Natural killer cell (primary cell): Measurements from ENCODE around the gene ITGB1BP1. TPM values are rescaled to one million over a fixed set of nuclear protein-coding genes. Genes with fewer than 3 reads are reported as not detected.

Experiments
- ATAC-seq, 3 donors: fragments of 150-1000 bp in 2 of 3; fragments of 200-7000 bp in 1 of 3; cut with Tn5 transposase; 1 replicate in 1 of 3; 2 replicates in 2 of 3; pipeline ENCODE4 v1.10.0; 2021; ENCODE audit warnings: mild to moderate bottlenecking in 2 of 3, moderate library complexity in 2 of 3
- DNase-seq, 2 donors: peaks; one replicate each; pipeline versions ENCODE4 v3.0.0 to v3.0.0-alpha.2; 2013 to 2021; ENCODE audit warnings: mixed read lengths in 1 of 2
- H3K27ac ChIP-seq: one replicate; pipeline ENCODE4 v1.5.1; 2013; ENCODE audit warnings: mild to moderate bottlenecking, low read length
- H3K27me3 ChIP-seq: one replicate; pipeline ENCODE4 v1.6.1; 2013; ENCODE audit warnings: low read length; ENCODE audit not compliant: control insufficient read depth, insufficient read depth
- H3K36me3 ChIP-seq: one replicate; pipeline ENCODE4 v1.6.1; 2013; ENCODE audit warnings: low read length; ENCODE audit not compliant: control insufficient read depth, insufficient read depth
- H3K4me1 ChIP-seq: one replicate; pipeline ENCODE4 v1.6.1; 2013; ENCODE audit warnings: low read length; ENCODE audit not compliant: control insufficient read depth, insufficient read depth
- H3K4me3 ChIP-seq: one replicate; pipeline ENCODE4 v1.5.1; 2013; ENCODE audit warnings: low read length
- H3K9me3 ChIP-seq: one replicate; pipeline ENCODE4 v1.6.1; 2013; ENCODE audit warnings: low read length; ENCODE audit not compliant: control insufficient read depth, insufficient read depth
- H3K27ac Mint-ChIP-seq, 2 donors: one replicate each; pipeline ENCODE4 v1.8.0; 2022; ENCODE audit warnings: mild to moderate bottlenecking in 2 of 2, mixed read lengths in 2 of 2, moderate library complexity in 1 of 2
- H3K27me3 Mint-ChIP-seq, 2 donors: one replicate each; pipeline ENCODE4 v1.8.0; 2022; ENCODE audit warnings: low read depth in 2 of 2, mixed read lengths in 2 of 2
- H3K36me3 Mint-ChIP-seq: one replicate; pipeline ENCODE4 v1.8.0; 2022; ENCODE audit warnings: mixed read lengths
- H3K4me1 Mint-ChIP-seq, 2 donors: one replicate each; pipeline ENCODE4 v1.8.0; 2022; ENCODE audit warnings: mixed read lengths in 2 of 2
- H3K4me3 Mint-ChIP-seq: one replicate; pipeline ENCODE4 v1.8.0; 2022; ENCODE audit warnings: mild to moderate bottlenecking, moderate library complexity, mixed read lengths
- H3K9me3 Mint-ChIP-seq, 2 donors: one replicate each; pipeline ENCODE4 v1.8.0; 2022; ENCODE audit warnings: mixed read lengths in 2 of 2
- WGBS: methylation state at CpG from one replicate; pipeline ENCODE4 v1.1.7; 2013; ENCODE audit warnings: missing lambda C conversion rate; ENCODE audit not compliant: insufficient coverage; 5-methylcytosine and 5-hydroxymethylcytosine counted together
- intact Hi-C: fragments of 100-400 bp; cut with micrococcal nuclease; formaldehyde crosslinking; loops from one replicate; pipeline ENCODE4 v1.14.2; 2022
- total RNA-seq, 4 donors: library from RNA; stranded (reverse); fragments of 120-200 nt in 1 of 4; gene quantifications; one replicate each; pipeline versions ENCODE4 v1.2.3 to v1.2.4, GENCODE V29; 2013 to 2022
- TF ChIP-seq, protein P1 (sequence below): fragments of 200-600 bp; IDR thresholded peaks from one replicate; pipeline ENCODE4 v1.8.0; 2022; ENCODE audit warnings: antibody characterized with exemption

ITGB1BP1 gene
- total RNA-seq, 3 donors from 2014 or later (not counting 1 experiment from before 2014, with no cell fraction given), result 66.9 to 114 (median 91.7) TPM

DNA sequence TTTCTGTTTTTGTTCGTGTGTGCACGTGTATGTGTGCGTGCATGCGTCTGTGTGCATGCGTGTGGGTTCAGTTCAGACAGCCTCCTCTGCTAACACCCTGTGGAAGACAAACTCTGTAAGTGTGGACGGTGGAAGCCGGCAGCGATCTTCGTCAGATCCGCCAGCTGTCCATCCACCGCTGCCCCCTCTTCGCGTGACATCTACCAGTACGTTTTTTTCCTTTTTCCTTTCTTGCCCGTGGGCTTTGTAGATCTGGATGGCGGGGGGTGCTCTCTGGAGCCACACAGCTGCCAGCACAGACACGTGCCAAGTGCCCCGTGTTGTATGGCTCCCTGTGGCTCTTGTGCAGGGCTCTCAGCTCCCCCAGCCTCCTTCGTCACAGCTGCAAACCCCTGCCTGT lies 32.3 kb downstream of the ITGB1BP1 start:
- no peaks in the 10 kb centered on the region for H3K36me3 Mint-ChIP-seq
- no peak overlapping the region for H3K27ac ChIP-seq
- no peak overlapping the region for H3K4me3 Mint-ChIP-seq
- no peaks in the 10 kb centered on the region for H3K36me3 ChIP-seq
- no peak overlapping the region for H3K27ac Mint-ChIP-seq
- no peaks in the 10 kb centered on the region for H3K9me3 Mint-ChIP-seq
- 94% methylated on average over 19 of the region's 19 CpGs for WGBS
- DNase-seq (no peak), ATAC-seq (no peak)
- TF ChIP-seq, protein P1, sequence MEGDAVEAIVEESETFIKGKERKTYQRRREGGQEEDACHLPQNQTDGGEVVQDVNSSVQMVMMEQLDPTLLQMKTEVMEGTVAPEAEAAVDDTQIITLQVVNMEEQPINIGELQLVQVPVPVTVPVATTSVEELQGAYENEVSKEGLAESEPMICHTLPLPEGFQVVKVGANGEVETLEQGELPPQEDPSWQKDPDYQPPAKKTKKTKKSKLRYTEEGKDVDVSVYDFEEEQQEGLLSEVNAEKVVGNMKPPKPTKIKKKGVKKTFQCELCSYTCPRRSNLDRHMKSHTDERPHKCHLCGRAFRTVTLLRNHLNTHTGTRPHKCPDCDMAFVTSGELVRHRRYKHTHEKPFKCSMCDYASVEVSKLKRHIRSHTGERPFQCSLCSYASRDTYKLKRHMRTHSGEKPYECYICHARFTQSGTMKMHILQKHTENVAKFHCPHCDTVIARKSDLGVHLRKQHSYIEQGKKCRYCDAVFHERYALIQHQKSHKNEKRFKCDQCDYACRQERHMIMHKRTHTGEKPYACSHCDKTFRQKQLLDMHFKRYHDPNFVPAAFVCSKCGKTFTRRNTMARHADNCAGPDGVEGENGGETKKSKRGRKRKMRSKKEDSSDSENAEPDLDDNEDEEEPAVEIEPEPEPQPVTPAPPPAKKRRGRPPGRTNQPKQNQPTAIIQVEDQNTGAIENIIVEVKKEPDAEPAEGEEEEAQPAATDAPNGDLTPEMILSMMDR, result no peak
- H3K9me3 ChIP-seq, result no peaks in the 10 kb centered on the region
- intact Hi-C loops, result no loop called here
- no peaks in the 10 kb centered on the region for H3K27me3 ChIP-seq
- no peaks in the 10 kb centered on the region for H3K27me3 Mint-ChIP-seq
- no peak overlapping the region for H3K4me3 ChIP-seq
- H3K4me1 Mint-ChIP-seq, result no peaks in the 10 kb centered on the region
- no peaks in the 10 kb centered on the region for H3K4me1 ChIP-seq

DNA sequence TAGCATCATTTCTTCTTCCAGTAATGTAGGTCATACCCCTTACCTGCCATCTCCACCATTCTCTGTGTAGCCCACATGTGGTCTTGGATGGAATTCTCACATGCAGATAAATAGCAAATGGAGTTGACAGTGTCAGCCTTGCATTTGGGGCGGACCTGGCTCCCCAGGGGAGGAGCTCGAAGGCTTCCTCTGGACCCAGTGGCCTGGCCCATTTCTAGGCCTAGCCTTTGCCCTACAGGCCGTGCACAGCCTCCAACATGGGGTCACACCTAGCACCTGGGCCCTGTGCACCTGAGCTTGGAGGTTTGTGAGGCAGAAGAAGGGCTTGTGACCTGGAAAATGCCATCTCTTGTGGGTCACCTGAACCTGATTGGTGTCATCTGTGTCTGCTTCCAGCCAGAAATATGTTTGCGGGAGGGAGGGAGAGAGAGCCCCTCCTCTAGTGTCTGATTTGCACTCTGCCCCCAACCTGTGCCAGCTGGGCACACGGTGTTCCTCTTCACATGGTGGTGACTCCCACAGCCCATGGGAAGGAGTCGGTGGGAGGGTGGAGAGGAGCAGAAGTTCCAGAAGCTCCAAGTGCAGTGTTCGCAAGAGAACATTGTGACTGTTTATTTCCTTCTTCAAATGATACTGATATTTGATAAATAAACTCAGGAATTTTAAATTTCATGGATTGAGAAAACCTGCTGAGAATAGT lies 33.0 kb downstream of the ITGB1BP1 start:
- Mint-ChIP-seq H3K36me3 (no peaks in the 10 kb centered on the region), H3K27me3 (no peaks in the 10 kb centered on the region), H3K4me3 (no peak overlapping the region), H3K9me3 (no peaks in the 10 kb centered on the region), H3K27ac (no peak overlapping the region), H3K4me1 (no peaks in the 10 kb centered on the region)
- no peak for DNase-seq
- ATAC-seq, result no peak
- Histone ChIP-seq H3K36me3 (no peaks in the 10 kb centered on the region), H3K4me1 (no peaks in the 10 kb centered on the region), H3K4me3 (no peak overlapping the region), H3K9me3 (no peaks in the 10 kb centered on the region), H3K27me3 (no peaks in the 10 kb centered on the region), H3K27ac (no peak overlapping the region)
- WGBS, result 90% methylated on average over 7 of the region's 7 CpGs
- intact Hi-C loops, result no loop called here
- TF ChIP-seq, protein P1, result no peak

DNA sequence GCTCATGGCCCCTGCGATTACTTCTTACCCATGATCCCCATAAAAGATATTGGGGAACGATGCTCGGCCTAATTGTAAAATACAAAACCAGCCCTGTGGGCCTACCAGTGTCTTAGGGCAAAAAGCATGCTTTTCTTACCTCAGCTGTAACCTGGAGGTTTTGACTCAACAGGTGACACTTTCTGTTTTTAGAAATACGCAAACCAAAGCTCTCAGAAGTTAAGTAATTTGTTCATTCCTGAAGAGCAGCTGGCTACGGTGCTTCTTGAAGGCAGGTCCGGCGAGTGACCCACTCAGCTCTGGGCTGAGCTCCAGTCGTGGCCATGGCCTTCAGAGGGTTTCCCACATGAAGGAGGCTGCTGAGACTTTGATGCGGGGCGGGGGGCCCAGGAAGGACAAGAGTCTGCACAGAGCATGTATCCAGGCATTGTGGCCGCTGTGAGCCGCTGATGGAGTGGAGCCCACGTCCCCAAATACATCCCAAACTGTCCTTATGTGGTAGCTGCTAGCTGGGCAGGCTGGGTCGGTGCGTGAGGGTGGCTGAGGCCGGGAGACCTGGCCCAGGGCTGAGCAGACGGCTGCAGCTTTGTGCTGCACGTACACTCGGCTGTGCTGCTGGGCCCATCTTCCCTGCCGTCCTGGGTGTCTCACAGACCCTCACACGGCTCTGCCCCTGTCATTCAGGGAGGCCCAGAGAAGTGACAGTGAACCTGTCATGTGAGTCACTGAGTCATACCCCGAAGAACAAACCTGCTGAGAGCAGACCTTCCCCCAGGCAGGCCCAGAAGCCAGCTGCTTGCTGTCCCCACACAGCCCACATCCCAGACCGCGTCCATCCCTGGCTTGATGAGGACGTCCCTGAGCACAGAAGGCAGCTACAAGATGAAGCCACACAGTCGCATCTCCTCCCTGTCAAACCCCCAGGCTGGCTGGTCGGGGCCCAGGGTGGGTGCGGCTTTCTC lies 34.1 kb downstream of the ITGB1BP1 start:
- Mint-ChIP-seq H3K36me3 (no peaks in the 10 kb centered on the region), H3K4me1 (no peaks in the 10 kb centered on the region), H3K27me3 (no peaks in the 10 kb centered on the region), H3K27ac (no peak overlapping the region), H3K4me3 (no peak overlapping the region), H3K9me3 (no peaks in the 10 kb centered on the region)
- Histone ChIP-seq H3K27ac (no peak overlapping the region), H3K4me1 (no peaks in the 10 kb centered on the region), H3K27me3 (no peaks in the 10 kb centered on the region), H3K9me3 (no peaks in the 10 kb centered on the region), H3K36me3 (no peaks in the 10 kb centered on the region), H3K4me3 (no peak overlapping the region)
- 90% methylated on average over 28 of the region's 28 CpGs for WGBS
- intact Hi-C loops, result no loop called here
- TF ChIP-seq, protein P1, result no peak
- ATAC-seq, result peak in 1 of 3 donors; percentile 15
- DNase-seq, result no peak
